Stimulated activated CD4-positive, alpha-beta T cell treated with anti-CD3 and anti-CD28 coated beads, Interleukin-15, amount 100 ng/mL, for 48 hours (primary cell): ENCODE measurements around the gene FOXL3.
A peak's percentile ranks its signal among the peaks of the same experiment; 100 is the strongest.
"Not testable (repeated sequence)": the region's sequence is repeated elsewhere in the genome, so short reads cannot be mapped to it uniquely, and the experiment has no call there.

ENCODE experiments used
- DNase-seq, 2 donors: peaks; one replicate each; pipeline ENCODE4 v3.0.0-alpha.2; 2020; ENCODE audit warnings: low read depth in 2 of 2

FOXL3 gene

GRCh38 chr7:323410-323809 is 33.4 kb downstream of the FOXL3 start:
- DNase-seq, result no peak

- no peak for DNase-seq
Observed at GRCh38 chr7:324011-324410, 34.0 kb downstream of the FOXL3 start.

- DNase-seq, result no peak
Observed at GRCh38 chr7:325051-325798, 35.3 kb downstream of the FOXL3 start.

GRCh38 chr7:325811-326210 is 35.8 kb downstream of the FOXL3 start:
- DNase-seq, result no peak

- DNase-seq, result no peak
Observed at GRCh38 chr7:326273-326672, 36.3 kb downstream of the FOXL3 start.

- DNase-seq, result no peak
Observed at GRCh38 chr7:326809-327232, 36.9 kb downstream of the FOXL3 start.

GRCh38 chr7:327233-327931 is 37.4 kb downstream of the FOXL3 start:
- no peak for DNase-seq

GRCh38 chr7:327991-328702 is 38.2 kb downstream of the FOXL3 start:
- no peak for DNase-seq

- no peak for DNase-seq
Observed at GRCh38 chr7:329691-330281, 39.8 kb downstream of the FOXL3 start.

- DNase-seq, result no peak
Observed at GRCh38 chr7:330511-331230, 40.7 kb downstream of the FOXL3 start.

GRCh38 chr7:332020-332517 is 42.1 kb downstream of the FOXL3 start:
- DNase-seq, result no peak

- DNase-seq, result peak; percentile 80 to 87
Observed at GRCh38 chr7:332646-333392, 42.8 kb downstream of the FOXL3 start.

GRCh38 chr7:333393-333764 is 43.4 kb downstream of the FOXL3 start:
- DNase-seq, result no peak

- no peak for DNase-seq
Observed at GRCh38 chr7:334618-335357, 44.8 kb downstream of the FOXL3 start.

- no peak for DNase-seq
Observed at GRCh38 chr7:335358-336148, 45.6 kb downstream of the FOXL3 start.

GRCh38 chr7:336149-336533 is 46.2 kb downstream of the FOXL3 start:
- DNase-seq, result not testable (repeated sequence)

GRCh38 chr7:336810-337566 is 47.0 kb downstream of the FOXL3 start:
- DNase-seq, result no peak

GRCh38 chr7:337567-337951 is 47.6 kb downstream of the FOXL3 start:
- no peak for DNase-seq
